Kidney tubule cell (primary cell): ENCODE data around the gene MRPL20.
A peak's percentile ranks its signal among the peaks of the same experiment; 100 is the strongest.

Source experiments
- DNase-seq: peaks from one replicate; pipeline ENCODE4 v3.0.0-alpha.2; 2018; ENCODE audit warnings: low spot score

The MRPL20 gene

DNA sequence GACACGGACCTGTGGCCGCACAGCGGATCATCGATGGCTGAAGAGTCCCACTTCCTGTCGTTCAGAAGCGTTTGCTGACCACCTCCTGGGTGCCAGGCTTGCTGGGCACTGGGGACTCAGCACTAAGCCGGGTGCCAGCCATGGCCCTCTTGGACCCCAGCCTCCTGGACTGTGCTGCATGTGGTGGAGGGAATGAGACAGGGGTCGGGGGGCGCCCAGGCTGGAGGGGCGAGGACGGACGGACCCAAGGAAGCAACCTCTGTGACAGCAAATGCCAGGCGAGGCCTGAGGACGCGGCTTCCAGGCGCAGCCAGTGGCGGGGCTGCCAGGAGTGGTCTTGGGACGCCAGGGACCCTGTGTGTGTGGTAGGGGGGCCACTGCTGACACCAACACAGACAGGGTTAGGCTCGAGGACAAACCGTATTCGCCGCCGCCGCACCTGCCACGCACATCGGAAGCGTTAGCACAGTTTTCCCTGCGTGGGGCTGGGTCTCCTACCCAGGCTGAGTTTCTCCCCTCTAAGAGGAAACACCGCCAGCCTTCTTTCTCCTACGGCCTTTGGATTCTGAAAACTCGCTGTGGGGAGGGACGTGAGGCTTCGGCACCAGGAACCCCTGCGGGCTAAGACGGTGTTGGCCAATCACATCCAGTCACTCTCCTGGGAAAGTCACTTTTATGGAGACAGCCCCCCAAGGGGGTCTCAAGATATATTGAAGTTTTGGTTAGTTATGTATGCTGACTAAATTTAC lies 45.7 kb downstream of the MRPL20 start:
- DNase-seq = no peak

DNA sequence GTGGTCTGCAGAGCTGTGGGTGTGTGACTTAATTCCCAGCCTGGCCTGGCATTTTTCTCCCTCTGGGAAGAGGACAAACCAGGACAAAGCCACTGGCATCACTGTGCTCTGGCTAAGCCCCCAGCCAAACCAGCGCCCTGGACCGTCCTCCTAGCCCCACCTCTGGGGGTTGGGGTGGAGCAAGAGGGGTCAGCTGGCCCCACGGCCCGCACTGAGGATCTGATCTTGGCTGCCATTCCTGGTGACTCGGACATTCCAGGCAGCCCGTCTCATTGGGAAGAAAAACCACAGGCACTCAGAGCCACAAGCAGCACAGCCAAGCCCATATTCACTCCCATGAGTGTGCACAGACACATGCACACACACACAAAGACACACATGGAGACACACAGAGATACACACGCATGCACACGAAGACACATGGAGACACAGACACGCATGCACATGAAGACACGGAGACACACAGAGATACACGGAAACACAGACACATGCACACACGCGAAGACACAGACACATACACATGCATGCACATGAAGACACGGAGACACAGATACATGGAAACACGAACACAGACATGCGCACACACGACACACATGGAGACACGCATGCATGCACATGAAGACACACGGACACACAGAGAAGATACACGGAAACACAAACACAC lies 46.5 kb downstream of the MRPL20 start:
- DNase-seq = peak; percentile 94

DNA sequence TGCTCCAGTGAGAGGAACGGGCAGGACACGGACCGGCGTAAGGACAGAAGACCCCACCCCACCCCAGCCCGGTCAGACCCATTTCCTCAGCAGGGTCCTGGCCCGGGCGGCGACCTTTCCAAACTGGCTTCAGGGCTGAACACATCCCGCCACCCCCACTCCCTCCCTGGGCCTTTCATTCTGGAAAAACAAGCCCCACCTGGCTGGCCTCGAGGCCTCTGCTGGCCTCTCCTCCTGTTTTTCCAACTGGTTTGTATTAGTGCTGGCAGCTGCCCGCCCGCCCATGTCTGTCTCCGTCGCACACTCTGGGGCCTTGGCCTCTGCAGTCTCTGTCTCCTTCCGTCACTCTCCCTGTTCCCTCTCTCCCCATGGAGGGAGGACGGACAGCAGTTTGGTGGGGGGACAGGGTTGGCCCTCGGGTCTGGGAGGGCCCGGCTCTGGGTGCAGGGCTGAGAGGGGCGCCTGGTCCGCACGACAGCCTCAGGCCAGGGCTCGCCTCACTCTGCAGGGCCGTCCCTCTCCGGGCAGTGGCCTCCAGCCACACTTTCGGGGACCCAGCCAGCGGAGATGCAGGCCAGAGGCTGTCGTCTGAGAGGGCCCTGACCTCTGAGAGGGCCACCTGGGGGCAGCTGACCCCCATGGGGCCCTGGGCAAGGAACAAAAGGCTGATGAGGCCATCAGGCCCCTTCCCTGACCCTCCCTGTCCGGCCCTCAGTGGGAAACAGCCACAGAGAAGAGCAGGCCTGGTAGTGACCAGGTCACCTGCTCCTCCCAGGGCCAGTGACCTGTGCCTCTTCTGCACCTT lies 47.2 kb downstream of the MRPL20 start:
- no peak for DNase-seq

DNA sequence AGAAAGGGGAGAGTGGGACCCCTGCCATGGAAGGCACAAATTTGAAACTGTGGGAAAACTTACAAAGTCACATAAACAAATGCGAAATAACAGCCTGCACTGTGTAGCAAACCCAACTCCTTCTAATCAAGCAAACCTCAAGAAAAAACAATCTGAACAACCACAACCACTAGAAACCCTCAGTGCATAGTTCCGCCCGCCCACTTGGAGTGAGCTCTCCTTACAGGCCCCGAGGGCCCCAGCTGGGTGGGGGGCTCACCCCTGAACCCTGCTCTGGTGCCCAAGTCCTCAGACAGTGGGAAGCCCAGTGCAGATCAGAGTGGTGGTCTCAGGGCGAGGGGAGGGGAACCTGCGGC lies 47.8 kb downstream of the MRPL20 start:
- DNase-seq = no peak

DNA sequence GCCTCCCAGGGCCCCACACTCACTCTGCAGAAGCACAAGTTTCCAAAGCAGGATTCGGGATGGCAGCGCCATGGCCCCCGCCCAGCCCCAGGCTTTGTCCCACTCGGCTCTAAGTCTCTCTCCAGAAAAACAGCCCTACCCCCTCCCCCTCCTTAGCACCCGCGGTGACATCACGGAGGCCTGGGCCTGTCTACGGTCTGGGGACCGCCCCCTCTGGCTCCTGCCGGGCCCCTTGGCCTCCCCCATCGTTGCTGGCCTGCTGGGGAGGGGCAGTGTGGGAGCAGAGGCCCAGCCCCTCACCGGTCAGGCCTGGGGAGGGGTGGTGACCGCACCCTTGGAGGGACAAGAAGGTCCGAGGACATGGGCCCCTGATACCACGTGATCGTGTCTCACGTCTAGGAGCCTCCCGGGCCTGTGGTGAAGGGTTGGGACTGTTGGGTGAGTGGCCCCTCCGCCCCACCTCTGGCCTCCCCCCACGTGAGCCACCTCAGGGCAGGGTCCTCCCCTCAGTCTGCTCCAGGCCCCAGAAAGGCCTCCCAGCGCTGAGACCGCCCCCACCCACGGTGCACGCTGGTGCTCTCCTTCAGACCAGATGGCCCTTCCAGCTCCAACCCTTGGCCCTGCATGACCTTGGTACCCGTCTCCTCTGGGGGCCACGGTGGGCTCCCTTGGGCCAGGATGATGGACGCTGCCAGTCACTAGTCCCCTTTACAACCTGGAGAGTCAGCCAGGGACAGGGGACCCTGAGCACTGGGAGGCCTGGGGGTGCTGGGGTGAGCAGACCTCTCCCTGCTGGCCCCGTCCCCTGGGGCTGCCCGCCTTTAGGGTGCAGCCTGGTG lies 48.4 kb downstream of the MRPL20 start, which contains the start of gene MXRA8:
TSS of gene MXRA8 (minus strand) at position 123 of the 839 bp plus-strand sequence. CDS start at position 72, 51 bp downstream.
- DNase-seq = peak; percentile 37

DNA sequence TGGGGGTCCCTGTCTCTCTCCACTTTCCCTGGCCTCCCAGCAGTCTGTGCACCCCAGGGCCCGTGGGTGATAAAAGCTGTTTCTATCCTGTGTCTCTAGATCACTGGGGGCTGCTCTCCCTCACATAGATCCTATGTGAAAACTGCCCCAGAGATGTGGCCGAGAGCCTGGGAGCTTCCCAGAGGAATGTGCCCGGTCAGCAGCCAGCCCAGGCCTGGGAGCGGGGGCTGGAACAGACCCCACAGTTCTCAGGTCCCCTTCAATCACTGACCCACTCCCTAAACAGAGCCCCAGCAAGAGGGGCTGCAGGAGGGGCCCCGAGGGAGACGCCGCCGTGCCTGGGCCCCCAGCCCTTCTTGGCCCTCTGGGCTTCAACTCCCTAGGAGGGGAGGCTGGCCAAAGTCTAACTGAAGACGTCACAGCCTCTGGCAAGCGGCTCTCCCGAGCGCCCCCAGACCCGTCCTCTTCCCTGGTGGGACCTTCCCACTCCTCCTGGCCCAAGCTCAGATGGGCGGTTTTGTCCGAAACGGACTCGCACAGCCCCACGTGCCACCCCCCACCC lies 49.1 kb downstream of the MRPL20 start:
- DNase-seq = no peak

DNA sequence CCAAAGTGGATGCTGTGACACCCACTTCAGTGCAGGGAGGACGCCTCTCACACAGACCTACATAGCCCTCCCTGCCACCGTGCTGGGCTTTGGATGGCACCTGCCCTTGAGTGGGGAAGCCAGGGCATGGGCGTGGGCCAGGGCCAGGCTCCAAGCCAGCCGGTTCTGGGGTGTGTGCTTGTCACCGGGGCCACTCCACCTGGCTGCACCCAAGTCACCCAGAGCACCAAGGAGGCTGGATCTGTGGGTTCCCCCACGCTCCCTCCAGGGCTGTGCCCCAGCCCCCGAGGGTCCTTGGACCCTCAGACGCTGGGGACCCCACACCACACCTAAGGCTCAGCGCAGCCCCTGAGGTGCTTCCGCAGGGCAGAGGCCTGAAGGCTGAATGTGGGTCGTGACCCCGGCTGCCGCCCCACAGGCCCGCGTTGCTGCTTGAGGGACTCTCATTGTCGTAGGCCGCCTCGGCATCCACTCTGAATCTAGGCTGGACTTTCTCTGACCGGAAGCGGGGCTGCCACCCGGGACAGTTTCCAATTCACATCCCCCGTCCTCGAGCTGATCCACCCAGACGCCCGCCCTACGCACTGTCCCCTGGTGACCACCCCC lies 50.2 kb downstream of the MRPL20 start:
- no peak for DNase-seq

DNA sequence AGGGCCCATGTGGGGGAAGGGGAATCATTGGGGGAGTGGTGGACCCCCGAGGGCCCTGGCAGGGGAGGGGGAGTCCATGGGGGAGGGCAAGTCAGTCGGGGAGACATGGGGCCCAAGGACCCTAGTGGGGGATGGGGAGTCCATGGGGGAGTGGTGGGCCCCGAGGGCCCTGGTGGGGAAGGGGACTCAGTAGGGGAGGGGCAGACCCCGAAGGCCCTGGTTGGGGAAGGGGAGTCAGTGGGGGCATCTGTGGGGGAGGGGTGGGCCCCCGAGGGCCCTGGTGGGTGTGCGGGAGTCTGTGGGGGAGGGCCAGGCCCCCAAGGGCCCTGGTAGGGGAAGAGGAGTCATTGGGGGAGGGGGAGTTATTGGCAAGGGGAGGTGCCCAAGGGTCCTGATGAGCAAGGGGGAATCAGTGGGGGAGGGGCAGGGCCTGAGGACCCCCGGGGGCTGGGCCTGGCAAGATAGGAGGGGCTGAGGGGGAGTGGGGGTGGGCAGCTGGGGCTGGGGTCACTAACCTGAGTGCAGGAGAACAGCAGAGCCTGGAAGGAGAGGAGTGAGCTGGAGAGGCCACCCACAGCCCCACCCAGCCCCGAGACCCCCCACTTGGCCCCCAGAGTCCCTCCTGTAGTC lies 50.8 kb downstream of the MRPL20 start:
- no peak for DNase-seq

DNA sequence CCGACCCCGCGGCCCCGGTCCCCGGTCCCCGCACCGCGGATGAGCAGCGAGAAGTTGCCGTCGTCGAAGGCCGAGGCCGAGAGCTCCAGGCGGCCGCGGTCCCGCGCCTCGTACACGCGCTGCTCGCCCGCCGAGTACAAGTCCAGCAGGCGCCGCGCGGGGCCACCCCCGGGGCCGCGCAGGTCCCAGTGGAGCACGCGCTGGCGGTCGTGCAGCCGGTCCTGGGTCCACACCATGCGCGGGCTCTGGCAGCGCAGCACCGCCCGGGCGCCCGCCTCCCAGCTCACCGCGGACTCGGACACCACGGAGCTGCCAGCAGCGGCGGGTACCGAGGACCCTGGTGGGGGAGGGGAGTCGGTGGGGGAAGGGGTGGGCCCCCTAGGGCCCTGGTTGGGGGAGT lies 51.7 kb downstream of the MRPL20 start:
- DNase-seq = peak; percentile 40

DNA sequence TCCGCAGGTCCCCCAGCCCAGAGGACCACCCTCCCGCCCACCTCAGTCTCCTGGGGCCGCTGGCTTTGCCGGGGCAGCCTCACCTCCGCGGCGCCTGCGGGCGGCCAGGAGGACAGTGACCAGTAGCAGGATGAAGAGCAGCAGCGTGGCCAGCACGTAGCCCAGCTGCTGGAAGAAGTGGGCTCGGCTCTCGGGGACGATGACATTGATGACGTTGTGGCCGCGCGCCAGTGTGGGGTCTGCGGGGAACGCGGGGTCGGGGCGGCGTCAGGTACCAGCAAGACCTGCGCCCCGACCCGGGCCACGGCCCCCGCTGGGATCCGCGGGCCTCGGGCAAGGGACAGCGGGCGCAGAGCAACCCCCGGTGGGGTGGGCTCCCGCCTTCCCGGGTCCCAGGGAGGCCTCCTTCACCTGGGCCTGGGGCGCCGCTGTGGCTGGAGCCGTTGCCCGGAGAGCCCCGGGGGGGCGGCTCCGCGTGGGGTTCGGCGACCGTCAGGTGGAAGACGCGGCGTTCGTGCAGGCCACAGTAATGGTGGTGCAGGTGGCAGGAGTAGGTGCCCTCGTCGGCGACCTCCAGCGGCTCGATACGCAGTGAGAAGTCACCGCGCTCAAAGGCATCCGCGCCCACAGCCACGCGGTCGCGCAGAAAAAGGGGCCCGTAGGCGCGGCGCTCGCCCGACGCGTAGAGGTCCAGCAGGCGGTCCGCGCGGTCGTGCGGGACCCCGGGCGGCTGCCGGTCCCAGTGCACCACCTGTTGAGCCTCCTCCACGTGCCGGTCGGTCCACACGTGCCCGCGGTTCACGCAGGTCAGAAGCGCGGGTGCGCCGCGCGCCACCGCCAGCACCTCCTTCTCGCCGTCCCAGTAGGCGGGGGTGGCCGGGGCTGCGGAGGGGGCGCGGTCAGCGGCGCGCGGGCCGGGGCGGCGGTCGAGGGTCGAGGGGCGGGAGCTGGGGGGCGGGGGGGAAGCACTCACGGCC lies 52.5 kb downstream of the MRPL20 start:
- DNase-seq = no peak

DNA sequence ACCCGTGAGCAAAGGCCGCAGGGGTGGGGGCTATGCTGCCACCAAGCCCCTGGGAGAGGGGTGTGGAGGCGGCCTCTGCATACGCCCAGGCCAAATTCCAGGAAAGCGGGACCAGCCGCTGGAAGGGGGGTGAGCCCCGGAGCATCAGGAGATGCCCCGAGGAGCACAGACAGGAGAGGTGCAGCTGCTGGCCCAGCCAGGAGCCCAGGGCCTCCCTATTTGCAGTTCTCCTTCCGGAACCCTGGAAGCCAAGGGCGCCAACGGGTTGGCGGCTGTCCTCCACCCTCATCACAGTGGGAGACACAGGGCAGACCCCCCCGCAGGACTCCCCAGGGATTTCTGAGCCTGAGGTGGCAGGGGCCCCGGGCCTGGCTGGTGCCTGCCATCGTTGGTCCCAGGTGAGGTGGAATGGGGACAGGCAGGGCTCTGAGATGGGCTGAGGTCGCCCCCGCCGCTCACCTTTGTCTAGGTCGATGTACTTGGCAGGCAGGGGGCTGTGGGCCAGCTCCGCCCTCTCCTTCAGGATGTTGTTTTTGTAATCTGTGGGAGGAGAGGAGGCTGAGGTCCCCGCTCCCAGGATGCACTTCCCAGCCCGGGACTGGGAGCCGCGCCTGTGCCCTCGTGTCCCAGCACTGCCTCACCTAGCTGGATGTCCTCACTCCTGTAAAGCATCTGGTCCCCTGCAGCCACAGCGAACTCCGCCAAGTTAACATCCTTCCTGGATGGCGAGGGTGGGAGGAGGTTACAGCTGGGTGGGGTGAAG lies 53.5 kb downstream of the MRPL20 start:
- DNase-seq = no peak

DNA sequence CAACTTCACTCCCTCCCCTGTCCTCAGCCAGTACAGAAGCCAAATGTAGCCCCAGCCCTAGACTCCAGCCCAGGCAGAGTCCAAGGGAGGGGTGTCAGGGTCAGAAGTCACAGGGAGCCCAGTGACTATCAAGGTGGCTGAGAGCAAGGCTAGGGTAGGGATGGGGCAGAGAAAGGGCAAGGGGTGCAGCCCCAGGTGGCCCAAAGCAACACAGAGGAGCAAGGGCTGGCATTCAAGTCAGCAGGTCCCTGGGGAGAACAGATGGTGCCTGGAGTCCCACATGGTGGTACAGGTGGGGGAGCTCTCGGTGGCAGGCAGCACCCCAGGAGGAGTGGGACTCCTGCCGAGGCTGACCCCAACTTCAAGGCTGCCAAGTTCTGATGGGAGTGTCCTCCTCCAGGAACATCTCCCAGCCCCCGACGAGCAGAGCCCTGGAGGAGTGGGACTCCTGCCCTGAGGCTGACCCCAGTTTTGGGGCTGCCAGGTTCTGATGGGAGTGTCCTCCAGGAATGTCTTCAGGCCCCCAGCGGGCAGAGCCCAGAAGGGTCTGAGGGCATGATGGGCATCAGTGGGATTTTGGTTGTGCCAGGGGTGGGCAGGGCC lies 54.2 kb downstream of the MRPL20 start:
- DNase-seq = no peak
